H1 (cell line): ENCODE measurements around the gene PRKN. TPM values are rescaled to one million over a fixed set of nuclear protein-coding genes. Genes with fewer than 3 reads are reported as not detected.

ENCODE experiments used
- BRCA1 ChIP-seq: IDR thresholded peaks from 2 replicates; pipeline ENCODE4 v1.6.1; 2012; ENCODE audit warnings: low read depth, low read length, improper control_type of control experiment
- FOSL1 ChIP-seq: IDR thresholded peaks from 2 replicates; pipeline ENCODE4 v1.6.1; 2011; ENCODE audit warnings: mild to moderate bottlenecking, low read depth, low read length, moderate library complexity; ENCODE audit not compliant: insufficient read depth
- JUND ChIP-seq: IDR thresholded peaks from 2 replicates; pipeline ENCODE4 v1.6.1; 2011; ENCODE audit warnings: mild to moderate bottlenecking, improper control_type of control experiment, low read length
- KDM4A ChIP-seq: IDR thresholded peaks from one replicate; pipeline ENCODE4 v1.7.1; 2012; ENCODE audit warnings: low read depth, mild to moderate bottlenecking, moderate library complexity, low read length, inconsistent platforms; ENCODE audit not compliant: severe bottlenecking
- MAFK ChIP-seq: IDR thresholded peaks from 2 replicates; pipeline ENCODE4 v1.6.1; 2012; ENCODE audit warnings: low read depth, mild to moderate bottlenecking, improper control_type of control experiment, low read length
- POLR2A ChIP-seq, 2 experiments: IDR thresholded peaks; 1 replicate in 1 of 2; 2 replicates in 1 of 2; pipeline ENCODE4 v1.6.1; 2011; ENCODE audit warnings: low read depth in 2 of 2, low read length in 2 of 2, mild to moderate bottlenecking in 2 of 2; ENCODE audit errors: control extremely low read depth in 1 of 2
- POLR2AphosphoS5 ChIP-seq: IDR thresholded peaks from 2 replicates; pipeline ENCODE4 v1.6.1; 2011; ENCODE audit warnings: low read depth, low read length
- TAF1 ChIP-seq: IDR thresholded peaks from 2 replicates; pipeline ENCODE4 v1.6.1; 2011; ENCODE audit warnings: mild to moderate bottlenecking, low read depth, low read length
- polyA plus RNA-seq, 7 experiments: library from polyadenylated mRNA; depleted of rRNA in 3 of 7; stranded (reverse) in 5 of 7; unstranded in 2 of 7; fragments of >200 nt in 5 of 7; fragments of 200-250 nt in 2 of 7; gene quantifications; 1 replicate in 5 of 7; 2 replicates in 1 of 7; 4 replicates in 1 of 7; pipeline versions ENCODE4 v1.2.1 to v1.2.3, GENCODE V29; 2011 to 2013; ENCODE audit warnings: missing spikeins in 2 of 7, mixed read lengths in 2 of 7
- total RNA-seq: library from RNA; stranded (reverse); fragmentation: NEBNext Ultra II Directional; extraction: Animal tissue kit (Norgen Biotek cat#: 25700); gene quantifications from 2 replicates; pipeline ENCODE4 v1.2.1, GENCODE V29; 2021
- TF ChIP-seq, protein P1 (sequence below): fragments of 300-600 bp; sonication (generic); IDR thresholded peaks from 2 replicates; pipeline ENCODE4 v1.7.1; 2012; ENCODE audit warnings: low read length, moderate library complexity, mild to moderate bottlenecking, inconsistent platforms; ENCODE audit not compliant: insufficient replicate concordance
- TF ChIP-seq, protein P2 (sequence below): IDR thresholded peaks from 2 replicates; pipeline ENCODE4 v1.6.1; 2011; ENCODE audit warnings: low read length, improper control_type of control experiment

The PRKN gene
- total and polyA plus RNA-seq, 2 of the 8 experiments (the other 6 are each of a cell fraction or from before 2014, with no cell fraction given) = 0.13 to 0.29 TPM

DNA sequence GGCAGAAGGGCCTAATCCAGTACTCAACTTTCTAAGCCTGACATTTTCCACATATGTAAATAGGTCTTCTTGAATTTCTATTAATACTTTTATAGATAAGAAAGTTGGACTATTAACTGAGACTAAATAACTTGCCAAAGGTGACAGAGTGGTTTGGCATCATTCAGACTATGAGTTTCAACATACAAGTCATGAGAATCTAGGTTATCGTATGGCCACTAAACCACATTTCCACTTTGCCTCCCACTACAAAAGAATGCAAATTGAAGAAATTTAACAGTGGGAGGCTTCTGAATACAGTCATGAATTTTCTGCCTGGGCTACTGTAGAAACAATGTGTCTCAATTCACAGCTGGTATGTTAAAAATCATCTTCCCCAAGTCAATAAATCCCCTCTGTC lies 922.7 kb downstream of the PRKN start (continued):
- TF ChIP-seq, protein P1, sequence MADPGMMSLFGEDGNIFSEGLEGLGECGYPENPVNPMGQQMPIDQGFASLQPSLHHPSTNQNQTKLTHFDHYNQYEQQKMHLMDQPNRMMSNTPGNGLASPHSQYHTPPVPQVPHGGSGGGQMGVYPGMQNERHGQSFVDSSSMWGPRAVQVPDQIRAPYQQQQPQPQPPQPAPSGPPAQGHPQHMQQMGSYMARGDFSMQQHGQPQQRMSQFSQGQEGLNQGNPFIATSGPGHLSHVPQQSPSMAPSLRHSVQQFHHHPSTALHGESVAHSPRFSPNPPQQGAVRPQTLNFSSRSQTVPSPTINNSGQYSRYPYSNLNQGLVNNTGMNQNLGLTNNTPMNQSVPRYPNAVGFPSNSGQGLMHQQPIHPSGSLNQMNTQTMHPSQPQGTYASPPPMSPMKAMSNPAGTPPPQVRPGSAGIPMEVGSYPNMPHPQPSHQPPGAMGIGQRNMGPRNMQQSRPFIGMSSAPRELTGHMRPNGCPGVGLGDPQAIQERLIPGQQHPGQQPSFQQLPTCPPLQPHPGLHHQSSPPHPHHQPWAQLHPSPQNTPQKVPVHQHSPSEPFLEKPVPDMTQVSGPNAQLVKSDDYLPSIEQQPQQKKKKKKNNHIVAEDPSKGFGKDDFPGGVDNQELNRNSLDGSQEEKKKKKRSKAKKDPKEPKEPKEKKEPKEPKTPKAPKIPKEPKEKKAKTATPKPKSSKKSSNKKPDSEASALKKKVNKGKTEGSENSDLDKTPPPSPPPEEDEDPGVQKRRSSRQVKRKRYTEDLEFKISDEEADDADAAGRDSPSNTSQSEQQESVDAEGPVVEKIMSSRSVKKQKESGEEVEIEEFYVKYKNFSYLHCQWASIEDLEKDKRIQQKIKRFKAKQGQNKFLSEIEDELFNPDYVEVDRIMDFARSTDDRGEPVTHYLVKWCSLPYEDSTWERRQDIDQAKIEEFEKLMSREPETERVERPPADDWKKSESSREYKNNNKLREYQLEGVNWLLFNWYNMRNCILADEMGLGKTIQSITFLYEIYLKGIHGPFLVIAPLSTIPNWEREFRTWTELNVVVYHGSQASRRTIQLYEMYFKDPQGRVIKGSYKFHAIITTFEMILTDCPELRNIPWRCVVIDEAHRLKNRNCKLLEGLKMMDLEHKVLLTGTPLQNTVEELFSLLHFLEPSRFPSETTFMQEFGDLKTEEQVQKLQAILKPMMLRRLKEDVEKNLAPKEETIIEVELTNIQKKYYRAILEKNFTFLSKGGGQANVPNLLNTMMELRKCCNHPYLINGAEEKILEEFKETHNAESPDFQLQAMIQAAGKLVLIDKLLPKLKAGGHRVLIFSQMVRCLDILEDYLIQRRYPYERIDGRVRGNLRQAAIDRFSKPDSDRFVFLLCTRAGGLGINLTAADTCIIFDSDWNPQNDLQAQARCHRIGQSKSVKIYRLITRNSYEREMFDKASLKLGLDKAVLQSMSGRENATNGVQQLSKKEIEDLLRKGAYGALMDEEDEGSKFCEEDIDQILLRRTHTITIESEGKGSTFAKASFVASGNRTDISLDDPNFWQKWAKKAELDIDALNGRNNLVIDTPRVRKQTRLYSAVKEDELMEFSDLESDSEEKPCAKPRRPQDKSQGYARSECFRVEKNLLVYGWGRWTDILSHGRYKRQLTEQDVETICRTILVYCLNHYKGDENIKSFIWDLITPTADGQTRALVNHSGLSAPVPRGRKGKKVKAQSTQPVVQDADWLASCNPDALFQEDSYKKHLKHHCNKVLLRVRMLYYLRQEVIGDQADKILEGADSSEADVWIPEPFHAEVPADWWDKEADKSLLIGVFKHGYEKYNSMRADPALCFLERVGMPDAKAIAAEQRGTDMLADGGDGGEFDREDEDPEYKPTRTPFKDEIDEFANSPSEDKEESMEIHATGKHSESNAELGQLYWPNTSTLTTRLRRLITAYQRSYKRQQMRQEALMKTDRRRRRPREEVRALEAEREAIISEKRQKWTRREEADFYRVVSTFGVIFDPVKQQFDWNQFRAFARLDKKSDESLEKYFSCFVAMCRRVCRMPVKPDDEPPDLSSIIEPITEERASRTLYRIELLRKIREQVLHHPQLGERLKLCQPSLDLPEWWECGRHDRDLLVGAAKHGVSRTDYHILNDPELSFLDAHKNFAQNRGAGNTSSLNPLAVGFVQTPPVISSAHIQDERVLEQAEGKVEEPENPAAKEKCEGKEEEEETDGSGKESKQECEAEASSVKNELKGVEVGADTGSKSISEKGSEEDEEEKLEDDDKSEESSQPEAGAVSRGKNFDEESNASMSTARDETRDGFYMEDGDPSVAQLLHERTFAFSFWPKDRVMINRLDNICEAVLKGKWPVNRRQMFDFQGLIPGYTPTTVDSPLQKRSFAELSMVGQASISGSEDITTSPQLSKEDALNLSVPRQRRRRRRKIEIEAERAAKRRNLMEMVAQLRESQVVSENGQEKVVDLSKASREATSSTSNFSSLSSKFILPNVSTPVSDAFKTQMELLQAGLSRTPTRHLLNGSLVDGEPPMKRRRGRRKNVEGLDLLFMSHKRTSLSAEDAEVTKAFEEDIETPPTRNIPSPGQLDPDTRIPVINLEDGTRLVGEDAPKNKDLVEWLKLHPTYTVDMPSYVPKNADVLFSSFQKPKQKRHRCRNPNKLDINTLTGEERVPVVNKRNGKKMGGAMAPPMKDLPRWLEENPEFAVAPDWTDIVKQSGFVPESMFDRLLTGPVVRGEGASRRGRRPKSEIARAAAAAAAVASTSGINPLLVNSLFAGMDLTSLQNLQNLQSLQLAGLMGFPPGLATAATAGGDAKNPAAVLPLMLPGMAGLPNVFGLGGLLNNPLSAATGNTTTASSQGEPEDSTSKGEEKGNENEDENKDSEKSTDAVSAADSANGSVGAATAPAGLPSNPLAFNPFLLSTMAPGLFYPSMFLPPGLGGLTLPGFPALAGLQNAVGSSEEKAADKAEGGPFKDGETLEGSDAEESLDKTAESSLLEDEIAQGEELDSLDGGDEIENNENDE = no peak
- TF ChIP-seq, protein P2, sequence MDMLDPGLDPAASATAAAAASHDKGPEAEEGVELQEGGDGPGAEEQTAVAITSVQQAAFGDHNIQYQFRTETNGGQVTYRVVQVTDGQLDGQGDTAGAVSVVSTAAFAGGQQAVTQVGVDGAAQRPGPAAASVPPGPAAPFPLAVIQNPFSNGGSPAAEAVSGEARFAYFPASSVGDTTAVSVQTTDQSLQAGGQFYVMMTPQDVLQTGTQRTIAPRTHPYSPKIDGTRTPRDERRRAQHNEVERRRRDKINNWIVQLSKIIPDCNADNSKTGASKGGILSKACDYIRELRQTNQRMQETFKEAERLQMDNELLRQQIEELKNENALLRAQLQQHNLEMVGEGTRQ = no peak
- TF ChIP-seq FOSL1 (no peak), POLR2A (IDR thresholded peaks at IDR 0.05; ENCODE audit: control extremely low read depth in 1 of 2, low read depth in 2 of 2, low read length in 2 of 2) (no peak), JUND (no peak), KDM4A (no peak), POLR2AphosphoS5 (no peak), MAFK (no peak), TAF1 (no peak), BRCA1 (no peak)
